ENCODE data around the gene EYS.
"Not testable (repeated sequence)": the region's sequence is repeated elsewhere in the genome, so short reads cannot be mapped to it uniquely, and the experiment has no call there.

Gene EYS

DNA sequence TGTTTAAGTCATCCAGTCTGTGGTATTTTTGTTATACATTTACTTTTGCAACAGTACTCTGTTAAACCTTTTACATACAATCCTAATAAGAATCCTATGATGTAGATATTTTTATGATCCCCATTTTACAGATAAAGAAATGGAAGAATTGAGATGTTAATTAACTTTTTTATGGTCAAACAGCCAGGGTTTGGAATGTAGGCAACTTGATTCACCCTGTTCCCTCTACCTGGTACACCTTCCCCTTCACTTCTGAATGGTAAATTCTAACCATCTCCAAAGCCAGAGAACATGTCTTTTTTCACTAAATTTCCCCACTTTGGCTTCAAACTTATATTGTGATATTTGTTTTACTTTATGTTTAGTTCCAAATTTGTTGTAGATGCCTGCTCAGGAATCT lies 1771.3 kb downstream of the EYS start:
- in situ Hi-C loops (cut with HindIII; ENCODE audit: low sequenced_read_pairs): no loop called here
- no peak for DNase-seq (ENCODE audit: low read depth, low spot score)
- no peak overlapping the region for H3K4me3 ChIP-seq (ENCODE audit: low read depth, low read length)
- TF ChIP-seq, protein P1, sequence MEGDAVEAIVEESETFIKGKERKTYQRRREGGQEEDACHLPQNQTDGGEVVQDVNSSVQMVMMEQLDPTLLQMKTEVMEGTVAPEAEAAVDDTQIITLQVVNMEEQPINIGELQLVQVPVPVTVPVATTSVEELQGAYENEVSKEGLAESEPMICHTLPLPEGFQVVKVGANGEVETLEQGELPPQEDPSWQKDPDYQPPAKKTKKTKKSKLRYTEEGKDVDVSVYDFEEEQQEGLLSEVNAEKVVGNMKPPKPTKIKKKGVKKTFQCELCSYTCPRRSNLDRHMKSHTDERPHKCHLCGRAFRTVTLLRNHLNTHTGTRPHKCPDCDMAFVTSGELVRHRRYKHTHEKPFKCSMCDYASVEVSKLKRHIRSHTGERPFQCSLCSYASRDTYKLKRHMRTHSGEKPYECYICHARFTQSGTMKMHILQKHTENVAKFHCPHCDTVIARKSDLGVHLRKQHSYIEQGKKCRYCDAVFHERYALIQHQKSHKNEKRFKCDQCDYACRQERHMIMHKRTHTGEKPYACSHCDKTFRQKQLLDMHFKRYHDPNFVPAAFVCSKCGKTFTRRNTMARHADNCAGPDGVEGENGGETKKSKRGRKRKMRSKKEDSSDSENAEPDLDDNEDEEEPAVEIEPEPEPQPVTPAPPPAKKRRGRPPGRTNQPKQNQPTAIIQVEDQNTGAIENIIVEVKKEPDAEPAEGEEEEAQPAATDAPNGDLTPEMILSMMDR (IDR thresholded peaks at IDR 0.05; ENCODE audit: low read depth, low read length): no peak

DNA sequence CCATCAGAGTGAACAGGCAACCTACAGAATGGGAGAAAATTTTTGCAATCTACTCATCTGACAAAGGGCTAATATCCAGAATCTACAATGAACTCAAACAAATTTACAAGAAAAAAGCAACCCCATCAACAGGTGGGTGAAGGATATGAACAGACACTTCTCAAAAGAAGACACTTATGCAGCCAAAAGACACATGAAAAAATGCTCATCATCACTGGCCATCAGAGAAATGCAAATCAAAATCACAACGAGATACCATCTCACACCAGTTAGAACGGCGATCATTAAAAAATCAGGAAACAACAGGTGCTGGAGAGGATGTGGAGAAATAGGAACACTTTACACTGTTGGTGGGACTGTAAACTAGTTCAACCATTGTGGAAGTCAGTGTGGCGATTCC lies 1773.1 kb downstream of the EYS start:
- H3K4me3 ChIP-seq (ENCODE audit: low read depth, low read length); DNase-seq (ENCODE audit: low read depth, low spot score); in situ Hi-C loops (cut with HindIII; ENCODE audit: low sequenced_read_pairs): not testable (repeated sequence)

DNA sequence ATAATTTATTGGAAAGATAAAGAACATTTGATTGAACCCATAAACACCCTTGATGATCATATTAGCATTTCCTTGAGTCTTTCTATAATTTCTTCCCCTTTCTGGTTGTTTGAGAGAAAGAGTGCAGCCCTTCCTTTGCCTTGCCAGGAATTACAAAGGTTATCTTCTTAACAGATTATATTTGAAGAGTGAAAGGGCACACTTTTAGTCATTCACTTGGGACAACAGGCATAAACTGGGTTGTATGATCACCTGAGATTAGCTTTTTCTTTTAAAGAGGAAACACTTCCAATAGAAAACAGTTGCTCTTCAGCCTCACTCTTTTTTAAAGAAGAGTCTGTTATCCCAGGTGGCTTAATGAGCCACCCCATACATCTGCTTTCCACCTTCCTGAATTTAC lies 1776.2 kb downstream of the EYS start:
- TF ChIP-seq, protein P1 (IDR thresholded peaks at IDR 0.05; ENCODE audit: low read depth, low read length): no peak
- in situ Hi-C loops (cut with HindIII; ENCODE audit: low sequenced_read_pairs): no loop called here
- DNase-seq (ENCODE audit: low read depth, low spot score): no peak
- H3K4me3 ChIP-seq (ENCODE audit: low read depth, low read length): no peak overlapping the region

DNA sequence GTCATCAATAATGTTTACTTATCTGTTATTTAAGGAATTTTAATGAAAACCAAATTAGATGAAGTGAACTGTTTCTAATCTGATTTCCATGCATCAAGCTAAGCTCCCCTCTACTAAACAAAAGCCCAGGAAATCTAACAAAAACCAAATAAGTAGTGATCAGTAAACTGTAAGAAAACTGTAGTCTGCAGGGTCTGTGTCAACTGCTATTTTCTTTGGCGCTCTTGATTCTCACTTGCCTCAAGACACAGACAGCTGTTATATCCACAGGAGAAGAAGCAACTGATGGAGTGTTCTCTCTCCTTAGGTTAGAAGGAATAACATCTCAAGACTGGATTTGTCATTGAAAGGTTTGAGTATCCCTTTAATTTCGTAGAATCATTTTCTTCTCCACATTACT lies 1777.9 kb downstream of the EYS start:
- in situ Hi-C loops (cut with HindIII; ENCODE audit: low sequenced_read_pairs): no loop called here
- TF ChIP-seq, protein P1 (IDR thresholded peaks at IDR 0.05; ENCODE audit: low read depth, low read length): no peak
- DNase-seq (ENCODE audit: low read depth, low spot score): no peak
- no peak overlapping the region for H3K4me3 ChIP-seq (ENCODE audit: low read depth, low read length)

DNA sequence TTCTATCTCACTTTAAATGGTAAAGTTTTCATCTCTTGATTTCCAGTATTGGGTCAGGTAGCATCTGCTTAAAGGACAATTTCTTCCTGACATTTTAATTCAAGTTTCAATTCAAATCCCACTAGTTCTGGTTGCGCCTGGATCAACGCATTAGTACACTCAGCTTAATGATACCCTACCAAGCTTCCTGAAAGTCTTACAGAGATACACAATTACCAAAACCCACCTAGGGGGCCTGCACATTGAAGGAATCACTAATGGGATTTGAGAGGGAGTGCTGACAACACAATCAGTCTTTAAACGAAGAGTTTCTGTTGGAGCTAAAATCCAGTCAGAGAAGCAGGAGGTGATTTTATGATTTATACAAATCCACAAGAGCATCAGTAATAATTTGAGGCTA lies 1778.4 kb downstream of the EYS start:
- in situ Hi-C loops (cut with HindIII; ENCODE audit: low sequenced_read_pairs): no loop called here
- no peak overlapping the region for H3K4me3 ChIP-seq (ENCODE audit: low read depth, low read length)
- TF ChIP-seq, protein P1 (IDR thresholded peaks at IDR 0.05; ENCODE audit: low read depth, low read length): no peak
- no peak for DNase-seq (ENCODE audit: low read depth, low spot score)

DNA sequence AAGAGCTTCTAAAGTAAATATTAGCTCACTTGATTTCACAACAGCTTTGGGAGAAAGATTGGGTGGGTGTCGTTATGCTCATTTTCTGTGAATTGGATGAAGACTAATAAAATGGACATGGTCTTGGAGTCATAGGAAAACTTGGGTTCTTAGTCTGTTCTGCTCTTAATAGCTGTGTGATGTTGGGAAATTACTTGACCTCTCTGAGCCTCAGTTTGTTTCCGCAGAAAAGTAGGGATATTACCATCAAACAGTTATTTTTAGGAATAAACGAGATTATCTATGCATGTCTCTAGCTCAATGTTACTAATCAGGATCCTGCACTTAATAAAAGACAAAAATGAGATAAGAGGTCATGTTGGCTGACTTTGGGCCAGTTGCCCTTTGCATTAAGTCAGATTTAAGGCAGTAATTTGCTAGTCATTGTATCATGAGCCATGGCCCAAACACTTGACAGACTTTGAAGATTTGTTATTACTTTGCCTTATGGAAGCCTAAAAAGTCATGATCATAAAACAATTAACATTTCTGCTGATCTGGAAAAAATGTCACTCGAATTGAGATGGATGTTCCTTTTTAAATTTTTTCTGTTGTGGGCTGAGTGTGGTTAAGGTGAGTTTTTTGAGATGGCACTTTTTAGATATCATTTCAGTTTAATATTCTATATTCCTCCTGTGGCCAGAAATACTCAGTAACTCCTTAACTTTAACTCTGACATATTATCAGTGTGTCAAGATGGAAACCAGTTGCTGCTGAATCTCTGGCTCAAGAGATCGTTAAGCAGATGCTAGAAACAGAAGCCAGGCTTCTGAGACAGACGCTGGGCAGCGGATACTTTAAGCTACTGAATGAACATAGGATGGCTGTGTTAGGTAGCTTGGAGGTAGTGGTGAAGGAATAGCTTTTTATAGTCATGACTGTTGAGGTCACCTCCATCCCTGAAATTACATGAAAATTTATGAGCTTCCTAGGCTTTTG lies 1779.8 kb downstream of the EYS start:
- DNase-seq (ENCODE audit: low read depth, low spot score): no peak
- in situ Hi-C loops (cut with HindIII; ENCODE audit: low sequenced_read_pairs): no loop called here
- no peak overlapping the region for H3K4me3 ChIP-seq (ENCODE audit: low read depth, low read length)
- TF ChIP-seq, protein P1 (IDR thresholded peaks at IDR 0.05; ENCODE audit: low read depth, low read length): no peak

DNA sequence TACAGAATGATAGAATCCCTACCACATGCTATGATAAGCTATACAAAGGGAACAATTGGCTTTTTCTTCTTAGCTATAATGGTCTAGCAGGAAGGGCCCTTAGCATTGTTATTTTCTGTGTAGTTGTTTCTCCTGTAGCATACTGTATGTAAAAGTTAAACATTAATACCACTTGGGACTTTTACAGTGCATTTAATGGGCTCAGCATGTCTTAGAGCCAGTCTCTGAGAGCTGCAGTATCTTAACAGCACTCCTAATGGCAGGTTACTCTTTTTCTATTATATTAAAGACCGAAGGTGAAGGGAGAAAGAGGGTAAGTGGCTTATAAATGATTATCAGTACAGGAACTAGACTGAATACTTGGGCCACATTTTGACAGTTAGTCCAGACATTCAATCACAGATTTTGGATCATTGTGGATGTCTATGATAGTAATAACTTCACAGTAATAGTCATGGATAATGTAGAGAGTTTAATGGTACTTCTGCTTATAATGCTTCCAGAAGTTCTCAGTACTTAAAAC lies 1780.7 kb downstream of the EYS start:
- TF ChIP-seq, protein P1 (IDR thresholded peaks at IDR 0.05; ENCODE audit: low read depth, low read length): no peak
- no peak overlapping the region for H3K4me3 ChIP-seq (ENCODE audit: low read depth, low read length)
- DNase-seq (ENCODE audit: low read depth, low spot score): no peak
- in situ Hi-C loops (cut with HindIII; ENCODE audit: low sequenced_read_pairs): no loop called here
